Measurements from ENCODE around the gene ANKRD12.
"Not testable (repeated sequence)": the region's sequence is repeated elsewhere in the genome, so short reads cannot be mapped to it uniquely, and the experiment has no call there.

ANKRD12 gene

DNA sequence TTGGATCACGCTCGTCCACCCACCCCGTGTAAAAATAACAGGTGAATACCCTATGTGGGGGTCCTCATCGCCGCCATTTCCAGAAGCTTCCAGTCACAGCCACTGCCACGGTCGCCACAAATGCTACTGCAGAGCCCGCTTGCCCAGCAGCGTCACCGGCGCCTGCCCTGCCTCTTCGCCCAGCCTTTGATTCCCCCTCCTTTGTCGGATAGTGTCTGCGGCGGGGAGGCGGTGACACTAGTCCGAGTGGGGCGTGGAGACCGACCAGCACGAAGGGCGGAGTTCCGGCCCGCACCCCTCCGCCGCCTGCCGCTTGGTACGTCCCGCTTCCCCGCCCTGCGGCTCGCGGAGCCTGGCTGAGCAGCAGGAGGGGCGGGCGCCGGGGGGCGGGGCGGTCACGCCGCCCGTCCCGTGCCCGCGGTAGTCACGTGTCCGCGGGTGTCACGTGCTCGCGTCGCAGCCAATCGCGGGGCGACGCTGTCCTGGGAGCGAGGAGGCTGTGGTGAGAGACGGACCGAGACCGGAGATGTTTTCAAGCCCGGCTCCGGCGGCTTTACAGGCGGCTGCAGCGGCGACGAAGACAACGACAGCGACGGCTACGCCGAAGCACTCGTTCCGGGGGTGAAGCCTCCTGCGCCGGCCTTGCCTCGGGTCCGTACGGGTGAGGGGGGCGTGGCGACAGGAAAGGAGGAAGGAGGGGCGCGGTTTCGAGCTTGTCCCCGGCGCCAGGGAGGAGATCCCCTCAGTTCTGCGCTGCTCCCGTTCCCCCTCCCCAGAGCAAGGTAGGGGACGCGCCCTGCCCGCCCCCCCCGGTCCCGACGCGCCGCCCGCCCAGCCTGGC lies at the start of gene ANKRD12:
TSS of gene ANKRD12 (plus strand) at position 467 of the 841 bp plus-strand sequence. CDS start 45,652 bp downstream, outside the sequence.
- DNase-seq: peak; percentile 96

DNA sequence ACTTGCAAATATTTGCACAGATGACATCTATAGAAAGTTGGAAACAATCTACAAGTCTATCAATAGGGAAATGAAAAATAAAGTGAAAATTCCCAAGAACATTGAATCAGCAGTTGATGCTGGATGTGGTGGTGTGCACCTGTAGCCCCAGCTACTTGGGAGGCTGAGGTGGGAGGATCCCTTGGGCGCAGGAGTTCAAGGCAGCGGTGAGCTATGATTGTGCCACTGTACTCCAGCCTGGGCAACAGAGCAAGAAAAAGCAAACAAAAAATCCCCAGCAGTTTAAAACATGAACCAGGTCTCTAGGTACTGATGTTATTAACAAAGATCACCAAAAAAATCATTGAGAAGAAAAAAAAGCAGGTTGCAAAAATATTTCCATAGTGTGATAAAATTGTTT lies 49.4 kb upstream of the ANKRD12 start:
- no peak for DNase-seq

GRCh38 chr18:9088252-9088651 lies 48.3 kb upstream of the ANKRD12 start:
- DNase-seq: no peak

DNA sequence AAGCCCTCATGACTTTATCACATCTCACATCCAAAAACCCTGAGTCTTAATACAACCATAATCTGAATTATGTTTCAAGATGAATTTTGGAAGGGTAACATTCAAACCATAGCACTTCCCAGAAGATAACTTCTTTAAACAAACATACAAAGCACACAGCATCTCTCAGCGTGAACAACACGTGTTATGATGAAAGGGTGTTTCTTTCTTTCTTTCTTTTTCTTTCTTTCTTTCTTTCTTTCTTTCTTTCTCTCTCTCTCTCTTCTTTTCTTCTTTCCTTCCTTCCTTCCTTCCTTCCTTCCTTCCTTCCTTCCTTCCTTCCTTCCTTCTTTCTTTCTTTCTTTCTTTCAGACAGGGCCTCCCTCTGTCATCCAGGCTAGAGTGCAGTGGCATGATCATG lies 47.9 kb upstream of the ANKRD12 start:
- DNase-seq: not testable (repeated sequence)

GRCh38 chr18:9090578-9090977 lies 46.0 kb upstream of the ANKRD12 start:
- no peak for DNase-seq

DNA sequence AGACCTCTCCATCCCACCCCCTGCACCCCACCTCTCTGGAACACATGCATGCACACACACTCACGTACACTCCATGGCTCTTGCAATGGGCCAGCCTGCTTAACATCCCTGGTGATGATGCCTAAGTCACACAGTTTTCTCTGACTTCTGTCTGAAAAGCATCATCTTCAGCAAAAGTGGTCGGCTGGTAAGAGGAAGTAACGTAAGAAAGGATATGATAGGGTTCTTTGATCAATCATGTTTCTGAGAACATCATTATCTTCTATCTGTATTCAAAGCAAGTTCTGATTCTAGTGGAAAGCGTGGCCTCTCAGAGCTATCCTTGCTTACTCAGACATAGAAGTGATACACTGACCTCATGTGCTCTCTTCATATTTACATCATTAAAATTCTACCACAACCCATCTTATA lies 45.5 kb upstream of the ANKRD12 start:
- no peak for DNase-seq

DNA sequence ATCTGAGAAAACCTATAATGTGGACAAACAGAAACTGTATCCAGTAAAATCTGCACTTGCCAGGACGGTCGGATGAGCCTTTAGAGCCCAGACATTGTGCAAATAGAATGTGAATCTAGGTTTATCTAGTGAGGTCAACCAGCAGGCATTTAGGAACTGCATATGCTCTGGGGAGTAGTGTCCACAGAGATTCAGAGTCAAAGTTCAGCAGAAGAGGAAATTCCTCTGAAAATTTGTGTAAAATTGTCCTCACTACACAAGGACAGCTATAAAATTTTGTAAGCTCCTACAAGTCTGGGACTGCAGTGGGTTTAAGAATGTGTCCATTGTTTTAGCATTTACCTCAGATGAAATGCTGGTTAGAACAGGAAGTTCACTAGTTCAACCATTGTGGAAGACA lies 43.9 kb upstream of the ANKRD12 start:
- peak; percentile 33 for DNase-seq

- DNase-seq: not testable (repeated sequence)
Measured at GRCh38 chr18:9093109-9093508, 43.5 kb upstream of the ANKRD12 start.

GRCh38 chr18:9094307-9095226 lies 42.0 kb upstream of the ANKRD12 start:
- DNase-seq: no peak

DNA sequence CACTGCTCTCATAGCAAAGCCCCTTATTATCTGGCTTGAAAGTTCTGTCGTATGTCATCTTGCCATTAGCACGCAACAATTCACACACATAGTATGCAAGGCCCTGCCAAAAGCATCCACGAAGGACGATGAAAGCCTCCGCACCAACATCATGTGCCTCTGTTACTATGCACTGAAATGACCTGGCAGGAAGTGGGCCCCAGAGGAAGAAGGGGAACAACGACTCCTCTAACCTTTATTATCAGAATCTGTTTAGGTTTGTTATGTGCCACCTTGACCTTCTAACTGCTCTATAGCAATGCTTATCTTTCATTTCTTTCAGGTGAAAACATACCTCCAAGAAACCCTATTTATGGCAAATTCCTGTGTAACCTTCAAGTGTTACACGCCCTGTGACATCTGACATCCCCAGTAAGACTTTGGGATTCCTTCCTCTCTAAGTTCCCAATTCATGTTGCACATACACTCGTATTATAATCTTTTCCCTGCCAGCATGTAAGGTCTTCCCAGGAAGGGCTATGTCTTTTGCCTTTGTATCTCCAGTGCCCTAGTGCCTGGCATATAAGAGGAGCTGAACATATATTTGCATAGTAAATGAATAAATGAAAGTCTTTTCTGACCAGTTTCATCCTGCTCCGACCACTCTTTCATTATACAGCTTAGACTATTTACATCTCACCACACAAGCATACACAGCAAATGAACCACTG lies 41.1 kb upstream of the ANKRD12 start:
- DNase-seq: peak; percentile 41

DNA sequence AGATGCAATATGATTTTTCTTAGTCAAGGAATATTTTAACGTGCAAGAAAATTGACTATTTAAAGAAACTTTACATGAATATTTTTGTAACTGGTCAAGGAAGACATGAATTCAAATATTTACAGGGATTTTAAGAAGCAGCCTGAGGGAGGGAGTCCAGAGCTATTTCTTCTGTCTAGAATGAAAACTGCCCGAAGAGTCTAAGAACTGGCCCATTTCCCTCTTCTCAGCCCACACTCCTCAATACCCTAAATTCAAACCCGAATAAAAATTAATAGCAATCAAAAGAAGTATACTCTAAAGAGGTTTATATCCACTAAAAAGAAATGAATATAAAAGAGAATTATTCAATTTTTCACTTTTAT lies 40.6 kb upstream of the ANKRD12 start:
- DNase-seq: no peak

DNA sequence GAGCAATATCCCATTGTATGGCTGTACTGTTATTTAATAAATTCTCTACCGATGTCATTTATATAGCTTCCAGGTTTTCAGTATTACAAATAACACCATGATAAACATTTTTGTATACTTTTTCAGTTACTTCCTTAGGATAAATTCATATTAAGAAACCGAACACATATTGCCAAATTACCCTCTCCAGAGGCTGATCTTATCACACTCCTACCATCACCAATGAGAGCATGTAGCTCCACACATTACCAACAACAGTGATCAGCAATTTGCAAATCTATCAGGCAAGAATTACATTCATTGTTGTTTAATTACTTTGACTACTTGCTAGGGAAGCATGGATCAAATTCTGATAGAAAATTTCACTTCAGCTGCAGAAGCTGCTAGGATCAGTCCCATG lies 39.9 kb upstream of the ANKRD12 start:
- DNase-seq: no peak

GRCh38 chr18:9097349-9097748 lies 39.2 kb upstream of the ANKRD12 start:
- no peak for DNase-seq

GRCh38 chr18:9100796-9101195 lies 35.8 kb upstream of the ANKRD12 start:
- no peak for DNase-seq

- DNase-seq: peak; percentile 62
Measured at GRCh38 chr18:9101730-9102507, 34.7 kb upstream of the ANKRD12 start.

- peak; percentile 90 for DNase-seq
Measured at GRCh38 chr18:9102508-9103375, 33.8 kb upstream of the ANKRD12 start, which contains the start of gene NDUFV2. Gene NDUFV2, plus strand, starts transcription at chr18:9102699. Its CDS starts 45 bp downstream, at chr18:9102744.

- DNase-seq: peak; percentile 27
Measured at GRCh38 chr18:9103376-9103873, 33.2 kb upstream of the ANKRD12 start.

DNA sequence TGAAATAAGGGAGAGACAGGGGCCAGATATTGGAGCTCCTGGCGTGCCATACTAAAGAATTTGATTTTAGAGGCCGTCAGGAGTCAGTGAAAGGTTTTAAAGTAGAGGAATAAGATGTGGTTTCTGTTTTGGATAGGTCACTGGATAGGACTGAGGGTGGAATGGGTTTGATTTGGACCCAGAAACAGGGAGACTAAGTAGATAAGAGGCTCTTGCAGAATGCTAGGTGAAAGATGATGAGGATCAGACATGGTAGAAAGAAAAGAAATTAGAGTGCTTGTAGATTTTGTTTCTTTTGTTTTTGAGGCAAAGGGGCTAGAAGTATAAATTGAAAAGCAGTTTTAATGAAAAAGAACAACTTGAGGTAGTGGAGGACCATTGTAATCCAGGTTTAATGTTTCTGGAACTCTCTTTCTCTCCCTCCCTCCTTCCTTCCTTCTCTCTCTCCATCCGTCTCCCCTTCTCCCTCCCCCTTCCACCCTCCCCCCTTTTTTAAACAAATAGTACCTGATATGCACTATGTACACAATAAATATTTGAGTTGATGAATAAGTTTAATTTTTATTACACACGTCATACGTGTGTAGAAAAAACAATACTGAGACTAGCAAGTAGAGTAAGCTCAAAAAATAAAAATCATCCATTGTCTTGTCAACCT lies 32.2 kb upstream of the ANKRD12 start:
- no peak for DNase-seq

DNA sequence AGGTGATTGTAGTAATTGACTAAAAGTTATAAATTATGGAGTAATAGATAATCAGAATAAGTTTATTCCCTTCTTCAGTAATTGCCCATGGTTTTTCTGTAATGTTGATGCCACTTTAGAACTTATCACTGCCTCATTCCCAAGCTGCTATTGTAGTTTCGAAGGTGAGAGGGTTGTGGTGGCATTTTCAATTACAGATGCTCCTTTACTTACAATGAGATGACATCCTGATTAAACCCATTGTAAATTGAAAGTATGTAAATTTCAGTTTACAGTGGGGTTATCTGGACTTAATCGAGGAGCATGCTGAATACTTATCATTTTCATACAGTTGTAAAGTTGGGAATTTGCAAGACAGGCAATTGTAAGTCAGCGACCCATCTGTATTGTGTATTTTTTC lies 31.2 kb upstream of the ANKRD12 start:
- no peak for DNase-seq

DNA sequence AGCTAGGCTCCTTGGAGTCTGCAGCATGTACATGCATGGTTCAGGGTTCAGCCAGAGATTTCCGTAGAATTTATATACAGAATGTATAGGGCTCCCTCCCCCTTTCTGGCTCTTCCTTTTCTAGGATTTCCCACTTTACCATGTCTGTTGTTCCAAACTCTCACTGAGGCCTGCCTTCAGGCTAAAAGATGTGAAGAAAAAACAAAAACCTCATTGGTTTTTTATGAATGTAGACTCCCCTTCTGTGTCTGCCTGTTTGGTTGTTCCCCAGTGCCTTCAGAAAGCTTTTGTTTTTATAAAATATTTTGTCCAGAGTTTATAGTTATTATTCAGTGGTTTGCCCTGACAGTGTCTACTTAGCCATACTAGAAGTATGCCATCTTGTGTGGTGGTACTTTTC lies 30.5 kb upstream of the ANKRD12 start:
- no peak for DNase-seq

All from MV-4-11 (cell line).